Activated naive CD4-positive, alpha-beta T cell treated with anti-CD3 and anti-CD28 coated beads, Interleukin-2, amount 50 U/mL, for 24 hours (primary cell): ENCODE measurements around the gene KRTAP5-3.

ENCODE experiments used
- H3K27ac Mint-ChIP-seq: one replicate; pipeline ENCODE4 v1.8.0; 2021; ENCODE audit warnings: mild to moderate bottlenecking, mixed read lengths
- H3K27me3 Mint-ChIP-seq: one replicate; pipeline ENCODE4 v1.8.0; 2021; ENCODE audit warnings: mixed read lengths
- H3K36me3 Mint-ChIP-seq: one replicate; pipeline ENCODE4 v1.8.0; 2021; ENCODE audit warnings: mixed read lengths
- H3K4me1 Mint-ChIP-seq: one replicate; pipeline ENCODE4 v1.8.0; 2021; ENCODE audit warnings: mixed read lengths
- H3K4me3 Mint-ChIP-seq: one replicate; pipeline ENCODE4 v1.8.0; 2021; ENCODE audit warnings: mild to moderate bottlenecking, mixed read lengths
- H3K9me3 Mint-ChIP-seq: one replicate; pipeline ENCODE4 v1.8.0; 2021; ENCODE audit warnings: mixed read lengths

The KRTAP5-3 gene

GRCh38 chr11:1608363-1608762 lies at the start of gene KRTAP5-3:
Gene KRTAP5-3 (minus strand): TSS chr11:1608463. CDS start chr11:1608385, 78 bp downstream.
- no peaks in the 10 kb centered on the region for H3K36me3 Mint-ChIP-seq
- no peaks in the 10 kb centered on the region for H3K9me3 Mint-ChIP-seq
- peaks cover 6% of the 10 kb centered on the region for H3K27me3 Mint-ChIP-seq
- no peak within 1 kb of the TSS for H3K4me3 Mint-ChIP-seq
- H3K27ac Mint-ChIP-seq = no peak within 1 kb of the TSS
- no peaks in the 10 kb centered on the region for H3K4me1 Mint-ChIP-seq

GRCh38 chr11:1656670-1657069 lies 48.4 kb upstream of the KRTAP5-3 start:
- no peaks in the 10 kb centered on the region for H3K9me3 Mint-ChIP-seq
- H3K27ac Mint-ChIP-seq = no peak overlapping the region
- H3K4me1 Mint-ChIP-seq = peaks cover 15% of the 10 kb centered on the region
- H3K4me3 Mint-ChIP-seq = no peak overlapping the region
- no peaks in the 10 kb centered on the region for H3K36me3 Mint-ChIP-seq
- peaks cover 14% of the 10 kb centered on the region for H3K27me3 Mint-ChIP-seq

GRCh38 chr11:1656061-1656441 lies 47.8 kb upstream of the KRTAP5-3 start:
- H3K4me1 Mint-ChIP-seq = peaks cover 15% of the 10 kb centered on the region

GRCh38 chr11:1655168-1656060 lies 47.2 kb upstream of the KRTAP5-3 start:
- Mint-ChIP-seq H3K4me1 (peaks cover 15% of the 10 kb centered on the region), H3K9me3 (no peaks in the 10 kb centered on the region), H3K27me3 (peaks cover 13% of the 10 kb centered on the region), H3K27ac (no peak overlapping the region), H3K4me3 (no peak overlapping the region), H3K36me3 (no peaks in the 10 kb centered on the region)

More at GRCh38 chr11:1656061-1656441, 47.8 kb upstream of the KRTAP5-3 start:
- Mint-ChIP-seq H3K27me3 (peaks cover 14% of the 10 kb centered on the region), H3K36me3 (no peaks in the 10 kb centered on the region), H3K27ac (no peak overlapping the region), H3K4me3 (no peak overlapping the region), H3K9me3 (no peaks in the 10 kb centered on the region)

GRCh38 chr11:1654388-1655167 lies 46.3 kb upstream of the KRTAP5-3 start:
- peak overlapping the region; percentile 55 for H3K27ac Mint-ChIP-seq
- peaks cover 5% of the 10 kb centered on the region for H3K27me3 Mint-ChIP-seq
- peaks cover 7% of the 10 kb centered on the region for H3K4me1 Mint-ChIP-seq
- H3K9me3 Mint-ChIP-seq = no peaks in the 10 kb centered on the region
- no peak overlapping the region for H3K4me3 Mint-ChIP-seq
- H3K36me3 Mint-ChIP-seq = no peaks in the 10 kb centered on the region

GRCh38 chr11:1653541-1654387 lies 45.5 kb upstream of the KRTAP5-3 start:
- no peaks in the 10 kb centered on the region for H3K4me1 Mint-ChIP-seq
- no peak overlapping the region for H3K27ac Mint-ChIP-seq
- H3K4me3 Mint-ChIP-seq = no peak overlapping the region
- no peaks in the 10 kb centered on the region for H3K9me3 Mint-ChIP-seq
- peaks cover 5% of the 10 kb centered on the region for H3K27me3 Mint-ChIP-seq
- no peaks in the 10 kb centered on the region for H3K36me3 Mint-ChIP-seq

GRCh38 chr11:1652771-1653540 lies 44.7 kb upstream of the KRTAP5-3 start:
- H3K4me1 Mint-ChIP-seq = no peaks in the 10 kb centered on the region
- no peak overlapping the region for H3K27ac Mint-ChIP-seq
- no peaks in the 10 kb centered on the region for H3K36me3 Mint-ChIP-seq
- H3K27me3 Mint-ChIP-seq = peaks cover 5% of the 10 kb centered on the region
- no peaks in the 10 kb centered on the region for H3K9me3 Mint-ChIP-seq
- H3K4me3 Mint-ChIP-seq = no peak overlapping the region

- H3K4me3 Mint-ChIP-seq = no peak overlapping the region
- H3K36me3 Mint-ChIP-seq = no peaks in the 10 kb centered on the region
- peaks cover 3% of the 10 kb centered on the region for H3K27me3 Mint-ChIP-seq
- H3K4me1 Mint-ChIP-seq = no peaks in the 10 kb centered on the region
- H3K27ac Mint-ChIP-seq = no peak overlapping the region
- no peaks in the 10 kb centered on the region for H3K9me3 Mint-ChIP-seq
Measured at GRCh38 chr11:1652442-1652770, 44.1 kb upstream of the KRTAP5-3 start.

- no peaks in the 10 kb centered on the region for H3K36me3 Mint-ChIP-seq
- H3K27me3 Mint-ChIP-seq = peaks cover 3% of the 10 kb centered on the region
- no peaks in the 10 kb centered on the region for H3K9me3 Mint-ChIP-seq
- H3K4me3 Mint-ChIP-seq = no peak overlapping the region
- no peaks in the 10 kb centered on the region for H3K4me1 Mint-ChIP-seq
- H3K27ac Mint-ChIP-seq = no peak overlapping the region
Measured at GRCh38 chr11:1652026-1652425, 43.8 kb upstream of the KRTAP5-3 start.

GRCh38 chr11:1651411-1651980 lies 43.2 kb upstream of the KRTAP5-3 start:
- H3K27ac Mint-ChIP-seq = no peak overlapping the region
- H3K9me3 Mint-ChIP-seq = no peaks in the 10 kb centered on the region
- H3K4me1 Mint-ChIP-seq = no peaks in the 10 kb centered on the region
- no peak overlapping the region for H3K4me3 Mint-ChIP-seq
- no peaks in the 10 kb centered on the region for H3K36me3 Mint-ChIP-seq
- peaks cover 3% of the 10 kb centered on the region for H3K27me3 Mint-ChIP-seq

- H3K36me3 Mint-ChIP-seq = no peaks in the 10 kb centered on the region
- H3K9me3 Mint-ChIP-seq = no peaks in the 10 kb centered on the region
- peaks cover 3% of the 10 kb centered on the region for H3K27me3 Mint-ChIP-seq
- H3K27ac Mint-ChIP-seq = no peak overlapping the region
- H3K4me3 Mint-ChIP-seq = no peak overlapping the region
- H3K4me1 Mint-ChIP-seq = no peaks in the 10 kb centered on the region
Measured at GRCh38 chr11:1650918-1651262, 42.6 kb upstream of the KRTAP5-3 start.

GRCh38 chr11:1650034-1650917 lies 42.0 kb upstream of the KRTAP5-3 start:
- Mint-ChIP-seq H3K27ac (no peak overlapping the region), H3K27me3 (peaks cover 3% of the 10 kb centered on the region), H3K4me3 (no peak overlapping the region), H3K9me3 (no peaks in the 10 kb centered on the region), H3K4me1 (no peaks in the 10 kb centered on the region), H3K36me3 (no peaks in the 10 kb centered on the region)

GRCh38 chr11:1648653-1649420 lies 40.6 kb upstream of the KRTAP5-3 start:
- no peaks in the 10 kb centered on the region for H3K9me3 Mint-ChIP-seq

More at GRCh38 chr11:1648653-1649420, 40.6 kb upstream of the KRTAP5-3 start:
- no peaks in the 10 kb centered on the region for H3K36me3 Mint-ChIP-seq
- H3K27me3 Mint-ChIP-seq = peaks cover 8% of the 10 kb centered on the region
- no peaks in the 10 kb centered on the region for H3K4me1 Mint-ChIP-seq
- no peak overlapping the region for H3K27ac Mint-ChIP-seq
- H3K4me3 Mint-ChIP-seq = no peak overlapping the region
